M059J (cell line): ENCODE measurements around the gene C19orf38. TPM values are rescaled to one million over a fixed set of nuclear protein-coding genes. Genes with fewer than 3 reads are reported as not detected.

Experiments
- DNase-seq: peaks from one replicate; pipeline ENCODE4 v3.0.0-alpha.2; 2012; ENCODE audit warnings: low read depth
- total RNA-seq: library from RNA; depleted of rRNA; stranded (reverse); fragments of >200 nt; shearing (Covaris generic); gene quantifications from 2 replicates; pipeline ENCODE4 v1.2.3, GENCODE V29; 2014; rRNA removed

C19orf38 gene
- total RNA-seq, result 0.12 TPM in 1 of 2 replicates, not detected in the other

- no peak for DNase-seq
Observed at GRCh38 chr19:10848230-10848856, at the start of gene C19orf38. Gene C19orf38 (plus strand): TSS chr19:10848415. CDS start chr19:10848509, 94 bp downstream.

- DNase-seq, result no peak
Observed at GRCh38 chr19:10800488-10800887, 47.7 kb upstream of the C19orf38 start.

GRCh38 chr19:10802479-10802878 lies 45.7 kb upstream of the C19orf38 start:
- no peak for DNase-seq

DNA sequence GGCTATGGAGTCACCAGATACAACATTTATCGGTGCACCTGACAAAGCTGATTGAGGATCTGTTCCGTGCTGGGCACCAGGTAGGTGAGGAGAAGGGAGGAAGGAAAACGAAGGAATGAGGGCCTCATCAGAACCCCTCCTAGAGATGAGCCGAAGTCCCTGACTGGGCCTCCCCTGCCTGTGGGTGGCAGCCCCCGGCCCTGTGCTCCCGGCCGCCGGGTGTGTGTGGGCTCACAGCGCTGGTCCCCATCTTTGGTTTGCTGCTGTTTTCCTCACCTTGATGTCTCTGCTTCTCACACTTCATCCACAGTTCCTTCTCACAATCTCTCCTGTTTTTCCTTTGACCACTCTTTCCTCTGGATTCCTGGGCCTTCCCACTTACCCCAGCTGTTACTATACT lies 45.0 kb upstream of the C19orf38 start:
- DNase-seq, result no peak

DNA sequence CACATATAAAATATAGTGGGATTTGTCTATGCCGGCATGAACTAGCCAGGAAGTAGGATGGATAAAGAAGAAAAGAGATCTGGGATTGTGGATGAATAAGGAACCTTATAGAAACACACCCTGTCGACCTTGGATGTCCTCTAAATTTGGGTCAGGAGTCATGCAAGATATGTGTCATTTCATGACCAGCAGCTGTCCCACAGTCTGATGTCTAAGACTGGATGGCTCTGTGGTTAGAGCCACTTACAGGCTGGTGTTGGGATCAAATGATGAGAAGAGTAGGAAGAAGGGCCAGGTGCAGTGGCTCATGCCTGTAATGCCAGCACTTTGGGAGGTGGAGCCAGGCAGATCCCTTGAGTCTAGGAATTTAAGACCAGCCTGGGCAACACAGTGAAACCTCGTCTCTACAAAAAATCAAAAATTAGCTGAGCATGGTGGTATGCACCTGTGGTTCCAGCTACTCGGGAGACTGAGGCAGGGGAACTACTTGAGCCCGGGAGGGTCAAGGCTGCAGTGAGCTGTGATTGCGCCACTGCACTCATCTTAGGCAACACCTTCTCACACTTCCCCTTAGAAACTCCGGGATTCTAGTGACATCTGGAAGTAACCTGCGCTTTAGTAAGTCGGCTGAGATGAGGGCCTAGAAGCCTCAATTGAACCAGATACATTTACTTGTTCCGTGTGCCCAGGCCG lies 43.0 kb upstream of the C19orf38 start:
- DNase-seq, result no peak

DNA sequence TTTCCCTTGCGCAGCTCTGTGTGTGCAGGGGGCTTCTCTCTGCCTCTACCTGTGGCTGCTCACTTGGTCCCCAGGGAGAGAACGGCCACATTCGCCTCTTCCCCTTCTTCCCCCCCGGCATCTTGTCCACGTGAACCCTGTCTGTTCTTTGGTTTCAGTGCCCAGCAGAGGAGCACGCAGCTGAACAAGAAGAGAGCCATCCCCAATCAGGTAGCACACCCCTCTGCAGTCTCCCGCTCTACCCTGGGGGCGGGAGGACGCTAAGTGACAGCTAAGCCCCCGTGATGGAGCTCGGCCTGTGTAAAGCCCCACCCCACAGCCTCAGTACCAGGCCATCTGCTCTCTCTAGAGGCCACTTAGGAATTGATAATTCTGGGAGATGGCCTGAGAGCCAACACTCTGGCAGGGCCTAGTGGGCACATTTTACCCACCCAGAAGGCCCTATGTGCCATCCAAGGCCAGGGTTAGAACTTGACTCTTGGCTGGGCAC lies 42.4 kb upstream of the C19orf38 start:
- no peak for DNase-seq

GRCh38 chr19:10808937-10809649 lies 39.1 kb upstream of the C19orf38 start:
- peak; percentile 50 for DNase-seq

DNA sequence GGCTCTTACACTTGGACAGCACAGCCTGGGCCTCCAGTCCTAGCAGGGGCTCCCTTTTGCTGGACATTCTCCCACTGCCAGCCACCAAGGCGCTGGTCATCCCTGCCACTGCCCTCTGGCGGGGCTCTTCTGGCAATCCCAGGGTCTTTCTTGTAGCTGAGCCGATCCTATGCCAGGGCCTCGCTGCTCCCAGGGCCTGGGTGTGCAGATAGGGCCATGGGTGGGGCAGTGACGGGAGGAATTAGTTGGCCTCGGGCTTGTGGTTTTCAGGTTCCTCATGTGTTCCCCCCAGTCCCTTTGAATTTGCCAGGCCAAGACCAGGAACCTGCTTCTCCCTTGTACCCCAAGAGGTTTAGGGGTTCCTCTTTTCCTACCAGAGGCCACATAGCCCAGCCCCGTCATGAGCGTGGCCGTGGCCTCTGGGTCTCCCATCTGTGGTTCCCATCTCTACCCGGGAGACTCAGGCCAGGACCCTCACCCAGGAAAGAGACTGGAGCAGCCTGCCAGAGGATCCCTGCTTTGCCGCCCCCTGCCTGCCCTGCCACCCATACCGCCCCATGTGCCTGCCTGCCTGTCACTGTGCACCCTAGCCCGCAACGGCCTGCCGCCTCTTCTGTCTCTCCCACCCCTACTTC lies 38.4 kb upstream of the C19orf38 start:
- DNase-seq, result no peak

DNA sequence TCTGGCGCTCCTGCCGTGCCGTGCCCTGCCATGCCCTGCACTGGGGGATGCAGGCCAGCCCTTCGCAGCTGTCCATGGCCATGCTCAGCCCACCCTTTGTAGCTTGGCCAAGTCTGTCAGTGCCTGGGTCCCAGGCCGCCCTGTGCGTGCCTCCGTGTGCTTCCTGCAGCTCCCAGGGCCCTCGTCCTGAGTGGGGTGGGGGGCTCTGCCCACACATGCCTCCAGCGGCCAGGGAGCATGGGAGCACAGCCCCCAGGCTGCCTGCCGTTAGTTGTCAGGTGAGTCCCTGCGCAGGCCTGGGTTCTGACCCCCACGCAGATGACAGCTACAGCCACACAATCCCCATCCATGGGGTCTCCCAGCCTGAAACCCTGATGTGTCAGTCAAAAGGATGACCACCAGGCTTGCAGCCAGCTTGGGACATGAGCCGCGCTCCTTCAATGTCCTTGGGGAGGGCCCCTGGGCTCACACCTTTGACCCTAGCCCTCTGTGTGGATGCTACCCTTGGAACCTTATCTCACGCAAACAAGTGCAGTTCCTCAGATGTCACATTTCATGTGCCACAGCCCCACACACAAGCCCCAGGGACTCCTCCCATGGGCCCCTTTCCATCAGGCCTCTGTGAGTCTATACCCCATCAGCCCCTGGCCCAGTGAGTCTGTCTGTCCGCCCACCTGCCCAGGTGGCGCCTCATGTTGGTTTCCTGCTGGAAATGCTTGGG lies 36.7 kb upstream of the C19orf38 start:
- DNase-seq, result no peak

GRCh38 chr19:10812196-10812595 lies 36.0 kb upstream of the C19orf38 start:
- DNase-seq, result no peak

GRCh38 chr19:10812902-10813404 lies 35.3 kb upstream of the C19orf38 start:
- peak; percentile 91 for DNase-seq

GRCh38 chr19:10815007-10815536 lies 33.1 kb upstream of the C19orf38 start:
- DNase-seq, result no peak

DNA sequence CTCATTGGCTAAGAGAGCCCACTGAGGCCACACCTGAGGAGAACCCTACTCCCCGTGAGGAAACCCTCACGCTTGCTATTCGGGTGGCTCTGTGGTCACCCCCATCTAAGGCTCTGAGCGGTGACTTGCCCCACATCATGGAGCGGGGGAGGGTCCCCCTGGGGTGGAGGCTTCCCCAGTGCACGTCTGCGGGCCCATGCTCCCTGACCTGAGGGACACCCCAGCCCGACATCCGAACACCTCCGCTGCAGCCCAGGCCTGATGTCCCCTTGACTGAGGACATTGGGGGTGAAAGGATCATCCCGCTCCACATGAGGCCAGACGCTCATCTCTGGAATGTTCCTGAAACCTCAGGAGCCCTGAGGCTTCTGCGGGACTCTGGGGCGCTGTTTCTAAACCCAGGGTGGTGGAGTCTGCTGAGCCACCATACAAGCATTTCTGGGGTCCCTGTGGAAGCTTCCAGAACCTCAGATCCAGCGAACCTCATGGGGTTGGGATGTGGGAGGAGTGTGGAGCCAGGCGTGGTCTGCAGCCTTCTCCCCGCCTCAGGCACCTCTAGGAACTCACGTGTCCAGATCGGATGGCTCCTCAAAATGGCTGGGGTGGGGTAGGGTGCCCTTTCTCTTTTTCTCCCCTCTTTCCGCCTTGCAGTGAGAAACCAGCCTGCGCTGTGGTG lies 32.1 kb upstream of the C19orf38 start:
- DNase-seq, result no peak

DNA sequence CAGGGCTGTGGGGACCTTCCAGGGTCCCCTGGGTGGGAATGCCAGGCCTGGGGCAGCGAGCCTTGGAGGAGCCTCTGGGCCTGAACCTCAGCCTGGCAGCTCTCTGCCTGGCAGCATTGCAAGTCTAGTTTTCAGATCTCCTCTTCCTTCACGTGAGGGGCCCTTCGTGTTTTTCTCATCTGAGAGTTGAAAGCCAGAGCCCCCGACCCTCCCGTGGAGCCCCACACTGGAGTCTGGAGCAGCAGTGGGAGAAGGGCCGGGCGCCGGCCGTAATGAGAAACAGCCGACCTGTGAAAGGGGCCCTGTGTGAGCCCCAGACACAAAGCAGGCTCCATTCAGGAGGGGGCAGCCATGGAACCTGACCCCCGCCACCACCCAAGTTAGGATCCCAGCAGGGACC lies 31.5 kb upstream of the C19orf38 start:
- no peak for DNase-seq

- no peak for DNase-seq
Observed at GRCh38 chr19:10817291-10818038, 30.8 kb upstream of the C19orf38 start.

- no peak for DNase-seq
Observed at GRCh38 chr19:10818301-10819123, 29.7 kb upstream of the C19orf38 start.

DNA sequence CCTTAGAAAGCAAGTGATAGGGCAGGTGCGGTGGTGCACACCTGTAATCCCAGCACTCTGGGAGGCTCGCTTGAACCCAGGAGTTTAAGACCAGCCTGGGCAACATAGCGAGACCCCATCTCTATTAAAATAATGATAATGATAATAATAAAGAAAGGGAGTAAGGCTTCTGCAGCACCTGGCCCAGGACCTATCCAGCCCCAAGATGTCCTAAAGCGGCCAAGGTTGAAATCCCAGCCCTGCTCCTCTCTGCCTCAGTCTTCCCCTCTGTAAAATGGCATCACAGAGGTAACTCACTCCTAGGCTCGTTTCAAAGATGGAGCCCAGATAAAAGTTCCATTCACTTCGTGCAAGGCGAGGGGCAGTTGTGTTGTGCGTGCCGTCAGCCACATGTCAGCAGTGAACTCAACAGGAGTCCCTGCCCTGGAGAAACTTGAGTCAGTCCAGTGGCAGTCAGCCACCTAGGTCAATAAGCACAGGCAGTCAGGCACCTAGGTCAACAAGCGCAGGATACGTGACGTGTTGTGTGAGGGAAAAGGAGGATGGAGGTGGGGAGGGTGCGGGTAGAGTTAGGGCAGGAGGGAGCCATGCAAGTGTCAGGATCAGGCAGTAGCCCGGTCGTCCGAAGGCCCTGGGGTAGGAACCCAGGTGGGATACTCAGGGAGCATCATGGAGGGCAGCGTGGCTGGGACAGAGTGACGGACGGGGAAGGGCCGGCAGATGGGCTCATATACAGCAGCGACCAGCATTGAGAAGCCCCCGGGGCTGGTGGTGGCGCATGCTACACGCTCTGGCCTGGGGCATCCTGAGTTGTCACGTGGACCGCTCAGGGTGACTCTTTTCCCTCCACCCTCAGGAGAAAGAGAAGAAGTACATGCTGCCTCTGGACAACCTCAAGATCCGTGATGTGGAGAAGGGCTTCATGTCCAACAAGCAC lies 28.8 kb upstream of the C19orf38 start:
- no peak for DNase-seq

DNA sequence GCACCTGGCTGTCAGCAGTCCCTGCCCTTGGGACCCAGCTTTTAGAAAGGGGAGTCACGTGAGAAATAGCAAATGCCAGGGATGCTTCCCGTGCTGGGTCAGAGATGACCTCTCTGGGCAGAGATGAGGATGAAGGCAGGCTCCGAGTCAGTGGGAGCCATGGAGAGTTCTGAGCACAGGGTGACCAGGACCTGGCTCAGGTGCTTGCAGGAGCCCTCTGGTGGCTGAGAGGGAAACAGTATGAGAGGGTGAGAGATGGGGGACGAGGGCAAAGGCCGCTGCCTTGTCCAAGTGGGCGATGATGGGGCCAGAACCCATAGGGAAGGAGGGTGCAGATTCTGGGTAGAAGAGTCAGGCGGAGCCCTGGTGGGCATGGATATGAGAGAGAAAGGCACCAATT lies 28.0 kb upstream of the C19orf38 start:
- no peak for DNase-seq
